Uterus (tissue), 2 donors: ENCODE results near the gene PDIA6.

Experiments used
- POLR2A ChIP-seq, 2 donors: fragments of 450-650 bp; IDR thresholded peaks; one replicate each; pipeline ENCODE4 v1.6.1; 2016; ENCODE audit warnings: antibody characterized with exemption in 2 of 2, mild to moderate bottlenecking in 1 of 2, moderate library complexity in 1 of 2
- TF ChIP-seq, protein P1 (sequence below), 4 experiments: fragments of 200-600 bp in 2 of 4; fragments of 450-650 bp in 2 of 4; sonication (generic) in 2 of 4; IDR thresholded peaks; one replicate each; pipeline ENCODE4 v1.5.1; 2016 to 2019; ENCODE audit warnings: antibody characterized with exemption in 4 of 4, mild to moderate bottlenecking in 2 of 4, moderate library complexity in 1 of 4

DNA sequence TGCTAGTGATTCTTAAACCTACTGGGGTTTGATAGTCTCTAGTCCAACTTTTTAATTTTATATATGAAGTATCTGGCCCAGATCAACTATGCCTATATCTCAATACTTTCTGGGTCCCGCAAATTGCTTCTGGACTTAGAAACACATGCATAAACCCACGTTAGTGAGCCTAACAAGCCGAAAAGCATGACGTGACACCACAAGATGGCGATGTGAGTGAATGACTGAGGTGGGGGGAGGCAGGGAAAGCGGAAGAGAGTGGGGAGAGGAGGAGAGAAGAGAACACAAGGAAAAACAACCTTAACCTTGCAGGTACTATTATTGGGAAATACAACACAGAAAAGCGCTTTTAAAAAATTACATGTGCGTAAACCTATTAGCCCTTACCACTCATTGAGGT, 13.8 kb downstream of the PDIA6 start:
- TF ChIP-seq, protein P1, sequence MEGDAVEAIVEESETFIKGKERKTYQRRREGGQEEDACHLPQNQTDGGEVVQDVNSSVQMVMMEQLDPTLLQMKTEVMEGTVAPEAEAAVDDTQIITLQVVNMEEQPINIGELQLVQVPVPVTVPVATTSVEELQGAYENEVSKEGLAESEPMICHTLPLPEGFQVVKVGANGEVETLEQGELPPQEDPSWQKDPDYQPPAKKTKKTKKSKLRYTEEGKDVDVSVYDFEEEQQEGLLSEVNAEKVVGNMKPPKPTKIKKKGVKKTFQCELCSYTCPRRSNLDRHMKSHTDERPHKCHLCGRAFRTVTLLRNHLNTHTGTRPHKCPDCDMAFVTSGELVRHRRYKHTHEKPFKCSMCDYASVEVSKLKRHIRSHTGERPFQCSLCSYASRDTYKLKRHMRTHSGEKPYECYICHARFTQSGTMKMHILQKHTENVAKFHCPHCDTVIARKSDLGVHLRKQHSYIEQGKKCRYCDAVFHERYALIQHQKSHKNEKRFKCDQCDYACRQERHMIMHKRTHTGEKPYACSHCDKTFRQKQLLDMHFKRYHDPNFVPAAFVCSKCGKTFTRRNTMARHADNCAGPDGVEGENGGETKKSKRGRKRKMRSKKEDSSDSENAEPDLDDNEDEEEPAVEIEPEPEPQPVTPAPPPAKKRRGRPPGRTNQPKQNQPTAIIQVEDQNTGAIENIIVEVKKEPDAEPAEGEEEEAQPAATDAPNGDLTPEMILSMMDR (IDR thresholded peaks at IDR 0.05) = no peak
- no peak for TF ChIP-seq POLR2A (IDR thresholded peaks at IDR 0.05)
